GM23248 (cell line): Measurements from ENCODE around the gene EARS2.

Source experiments
- EZH2 ChIP-seq: fragments of 200-600 bp; sonication (generic); IDR thresholded peaks from 2 replicates; pipeline ENCODE4 v1.6.1; 2018; ENCODE audit warnings: antibody characterized with exemption, mild to moderate bottlenecking; ENCODE audit not compliant: insufficient read depth, poor library complexity, severe bottlenecking
- EZH2phosphoT487 ChIP-seq: fragments of 200-600 bp; sonication (generic); IDR thresholded peaks from 2 replicates; pipeline ENCODE4 v1.6.1; 2018; ENCODE audit warnings: antibody characterized with exemption, moderate library complexity, mild to moderate bottlenecking, low read depth; ENCODE audit not compliant: insufficient read depth

- no peak for TF ChIP-seq EZH2
- TF ChIP-seq EZH2phosphoT487 = no peak
Measured at GRCh38 chr16:23527961-23528643, 29.0 kb downstream of the EARS2 start.
